Spleen (tissue), 7 donors: ENCODE results near the gene GSK3B.

Source experiments
- CTCF ChIP-seq, 11 experiments: fragments of 200-600 bp in 7 of 11; fragments of 450-650 bp in 4 of 11; sonication (generic) in 4 of 11; IDR thresholded peaks in 8 of 11; conservative IDR thresholded peaks in 3 of 11; 1 replicate in 7 of 11; 2 replicates in 4 of 11; pipeline versions ENCODE4 v1.4.0 to v1.8.0; 2016 to 2021; ENCODE audit warnings: antibody characterized with exemption in 11 of 11, inconsistent platforms in 4 of 11, mild to moderate bottlenecking in 1 of 11
- POLR2A ChIP-seq, 3 donors: fragments of 450-650 bp; IDR thresholded peaks; one replicate each; pipeline ENCODE4 v1.5.1; 2017; ENCODE audit warnings: antibody characterized with exemption in 3 of 3, mild to moderate bottlenecking in 1 of 3
- POLR2AphosphoS5 ChIP-seq, 3 donors: sonication (generic); formaldehyde crosslinking; IDR thresholded peaks; one replicate each; pipeline ENCODE4 v1.5.1; 2017; ENCODE audit warnings: antibody characterized with exemption in 3 of 3
- donor health status: DM: no; HTN: no; CAD: no; lungs with moderate emphysema.
- donor health status: DM: no; HTN: no; CAD: no.
- donor health status: DM: no; HTN: no; CAD: no.

GRCh38 chr3:120139140-120139539, 44.9 kb upstream of the GSK3B start:
- TF ChIP-seq POLR2A (IDR thresholded peaks at IDR 0.05) = no peak
- TF ChIP-seq CTCF (IDR thresholded peaks at IDR 0.05 in 8 of 11, conservative IDR thresholded peaks at IDR 0.05 in 3 of 11) = no peak
- TF ChIP-seq POLR2AphosphoS5 (IDR thresholded peaks at IDR 0.05) = no peak
